GM21367 (cell line): ENCODE measurements around the gene EPHB1.

ENCODE experiments used
- ATAC-seq: cut with Tn5 transposase; IDR thresholded peaks from one replicate; pipeline ENCODE4 v1.9.1; 2021; ENCODE audit not compliant: unreplicated experiment

Gene EPHB1

DNA sequence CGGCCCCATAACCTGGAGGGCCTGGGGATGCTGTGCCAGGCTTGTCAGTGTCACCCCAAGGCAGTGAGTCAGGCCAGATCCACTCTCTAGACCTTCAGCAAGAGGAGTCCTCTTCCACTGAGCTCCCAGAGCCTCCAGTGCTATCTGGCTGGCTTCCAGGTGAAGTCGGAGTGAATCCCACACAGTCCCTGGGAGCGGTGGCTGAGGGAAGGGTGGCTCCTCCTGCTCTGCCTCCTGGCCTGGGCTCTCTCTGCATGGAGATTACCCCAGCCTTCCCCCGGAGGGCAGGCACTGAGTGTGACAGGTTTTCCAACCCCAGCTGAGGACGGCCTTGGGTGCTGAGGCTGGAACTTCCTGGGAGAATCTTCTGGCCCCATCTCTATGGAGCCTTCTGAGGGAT lies 82.7 kb downstream of the EPHB1 start:
- no peak for ATAC-seq

DNA sequence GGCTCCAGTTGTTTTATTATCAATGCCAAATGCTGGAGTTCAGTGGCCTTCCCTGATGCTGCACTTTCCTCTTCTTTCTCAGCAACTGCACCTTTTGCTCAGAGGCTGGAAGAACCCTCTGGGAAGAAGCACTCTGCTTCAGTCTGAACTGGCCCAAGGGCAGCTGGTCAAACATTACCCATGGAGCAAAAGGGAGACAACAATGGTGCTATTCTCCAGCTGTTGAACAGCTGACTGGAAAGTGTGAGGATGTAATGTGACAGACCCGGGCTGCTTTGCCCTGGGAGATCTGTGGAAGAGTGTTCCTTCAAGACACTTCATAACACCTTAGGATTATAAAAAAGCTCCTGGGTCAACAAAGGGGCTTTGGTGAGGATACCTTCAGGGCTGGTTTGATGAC lies 84.9 kb downstream of the EPHB1 start:
- no peak for ATAC-seq

DNA sequence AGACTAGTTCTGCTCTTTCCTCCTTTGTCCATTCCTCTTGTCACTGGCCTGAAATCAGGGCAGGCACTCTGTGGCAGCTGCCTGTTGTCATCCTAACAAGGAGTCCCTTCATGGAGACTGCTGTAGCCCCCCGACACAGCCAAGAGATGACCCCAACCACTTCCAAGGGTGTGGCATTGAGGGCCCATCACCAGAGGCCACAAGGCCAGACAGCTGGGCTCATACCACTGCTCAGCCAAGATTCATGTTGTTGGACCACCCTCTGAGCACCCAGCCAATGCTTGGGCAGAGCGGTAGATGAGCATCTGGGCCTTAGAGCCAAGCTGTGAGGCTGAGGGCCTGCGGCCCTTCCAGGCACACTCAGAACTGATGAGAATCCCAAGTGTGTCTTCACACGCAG lies 85.4 kb downstream of the EPHB1 start:
- no peak for ATAC-seq

DNA sequence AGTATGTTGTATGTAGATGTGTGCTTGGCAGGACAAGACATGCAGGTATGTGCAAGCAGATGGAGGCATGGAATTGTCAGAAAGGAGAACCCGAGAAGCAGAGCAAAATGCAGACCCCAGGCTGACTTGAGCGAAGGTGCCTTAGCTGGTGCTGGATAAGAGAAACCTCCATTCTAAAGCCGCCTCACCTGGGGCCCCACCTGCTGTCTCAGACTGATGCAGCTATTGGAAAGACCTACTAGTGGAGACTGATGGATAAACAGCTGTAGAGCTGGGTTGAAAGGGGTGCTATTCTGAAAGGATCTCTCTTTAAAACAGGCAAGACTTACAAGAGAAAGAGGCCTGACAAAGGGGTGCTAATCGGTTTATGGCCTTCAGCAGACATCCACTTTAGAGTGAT lies 86.2 kb downstream of the EPHB1 start:
- no peak for ATAC-seq

DNA sequence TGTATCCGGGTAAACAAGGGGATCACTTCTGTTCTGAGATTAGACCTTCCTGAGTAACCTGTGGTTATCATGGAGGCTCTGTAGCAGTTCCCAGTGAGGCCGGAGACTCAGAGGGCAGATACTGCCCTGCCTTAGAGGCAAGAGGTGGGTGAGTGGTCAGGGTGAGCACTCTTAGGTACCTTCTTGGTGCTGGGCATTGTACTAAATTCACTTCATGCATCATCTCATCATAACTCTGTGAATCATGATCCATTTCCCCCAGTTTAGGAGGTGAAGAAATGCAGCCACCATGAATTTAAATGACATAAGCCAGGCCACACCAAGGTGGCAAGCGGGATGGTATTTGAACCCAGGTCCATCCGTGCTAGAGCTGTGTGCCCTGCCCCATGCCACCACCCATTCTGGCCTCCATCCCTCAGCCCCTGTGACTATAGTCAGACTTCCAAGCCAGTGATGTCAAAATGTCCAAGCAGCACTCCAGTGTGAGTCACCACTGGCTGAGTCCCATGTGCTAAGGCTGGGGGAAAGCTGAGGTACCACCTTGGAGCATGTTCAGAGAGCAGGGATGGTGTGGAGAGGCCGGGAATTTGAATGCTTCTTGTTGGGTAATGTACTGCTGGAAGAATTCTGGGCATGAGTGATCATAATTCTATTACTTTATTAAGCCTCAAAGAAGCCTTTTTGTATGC lies 88.8 kb downstream of the EPHB1 start:
- no peak for ATAC-seq

DNA sequence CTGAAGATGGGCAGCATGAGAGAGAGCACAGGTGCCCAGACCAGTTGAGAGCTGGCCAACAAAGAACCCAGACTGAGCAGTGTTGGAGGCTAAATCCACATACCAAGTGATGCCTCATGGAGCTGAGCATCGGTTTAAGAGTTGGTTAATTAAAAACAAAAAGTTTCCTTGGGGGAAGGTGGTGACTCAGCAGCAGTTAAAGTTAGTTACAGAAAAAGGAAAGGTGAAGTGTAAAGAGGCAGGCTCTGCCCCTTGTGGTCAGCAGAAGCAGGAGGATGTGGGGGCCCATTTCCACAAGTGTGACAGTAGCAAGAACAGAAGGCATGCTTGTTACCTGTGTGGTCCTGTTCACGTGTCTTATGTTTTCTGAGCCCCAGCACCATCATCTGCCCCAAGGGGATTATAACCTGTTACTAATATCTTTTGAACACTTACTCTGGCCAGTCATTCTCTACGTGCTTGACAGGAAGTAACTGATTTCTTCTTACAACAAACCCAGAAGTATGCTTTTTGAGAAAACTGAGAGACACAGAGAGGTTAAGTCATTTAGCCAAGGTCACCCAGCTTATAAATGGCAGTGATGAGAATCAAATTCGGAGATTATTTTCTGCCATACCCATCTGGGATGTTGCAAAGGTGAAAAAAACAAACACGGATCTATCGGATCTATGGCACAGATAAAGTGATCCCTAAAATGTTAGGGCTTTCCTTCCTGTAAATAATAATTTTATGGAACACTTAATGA lies 91.0 kb downstream of the EPHB1 start:
- peak; percentile 95 for ATAC-seq

DNA sequence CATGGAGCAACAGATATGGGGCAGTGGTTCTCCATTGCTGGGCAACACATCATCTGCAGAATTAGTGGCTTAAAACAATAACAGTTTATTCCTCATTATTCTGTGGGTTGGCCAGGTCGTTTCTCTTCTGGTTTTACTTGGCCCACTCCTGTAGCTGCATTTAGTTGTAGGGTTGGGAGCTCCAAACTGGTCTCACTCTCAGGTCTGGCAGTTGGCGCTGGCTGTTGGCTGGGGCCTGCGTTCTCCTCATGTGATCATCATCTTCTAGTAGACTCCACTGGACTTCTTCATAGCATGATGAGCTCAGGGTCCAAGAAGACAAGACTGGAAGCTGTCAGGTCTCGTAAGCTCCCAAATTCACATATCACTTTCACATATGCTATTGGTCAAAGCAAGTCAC lies 91.9 kb downstream of the EPHB1 start:
- no peak for ATAC-seq

DNA sequence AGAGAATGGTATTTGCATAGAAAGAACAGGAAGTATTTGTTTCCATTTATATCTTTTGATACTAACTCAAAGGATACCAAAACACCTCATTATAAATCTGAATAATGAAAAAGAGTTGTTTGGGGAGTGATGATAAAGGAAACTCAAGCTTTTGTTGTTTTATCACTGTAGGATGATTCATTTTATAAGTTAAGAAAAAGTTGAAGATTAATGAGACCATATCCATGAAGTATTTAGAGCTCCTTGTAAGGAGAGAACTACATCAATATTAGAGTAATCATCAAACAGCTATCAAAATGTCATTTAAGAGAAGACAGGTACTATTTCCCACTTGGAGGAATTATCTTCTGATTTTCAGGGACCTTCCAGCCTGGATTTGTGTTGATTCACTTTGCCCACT lies 92.5 kb downstream of the EPHB1 start:
- ATAC-seq = no peak

DNA sequence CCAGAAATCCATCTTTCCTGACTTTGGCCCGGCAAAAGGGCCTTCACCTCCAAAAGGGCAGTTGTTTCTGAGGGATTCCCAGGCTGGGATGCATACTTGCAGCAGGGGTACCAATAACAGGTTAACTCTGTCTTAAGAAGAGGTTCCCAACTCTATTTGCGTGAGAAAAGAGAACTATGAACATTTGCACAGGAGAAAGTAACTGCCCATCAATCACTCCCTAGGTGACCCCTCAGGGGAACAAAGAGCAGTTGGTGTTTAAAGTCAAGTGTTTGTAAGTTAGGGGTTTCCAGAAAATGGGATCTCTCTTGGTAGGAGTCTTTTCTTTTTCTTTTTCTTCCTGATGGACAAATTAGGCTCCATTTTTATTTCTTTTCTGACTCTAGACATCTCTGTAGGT lies 97.3 kb downstream of the EPHB1 start:
- ATAC-seq = no peak

DNA sequence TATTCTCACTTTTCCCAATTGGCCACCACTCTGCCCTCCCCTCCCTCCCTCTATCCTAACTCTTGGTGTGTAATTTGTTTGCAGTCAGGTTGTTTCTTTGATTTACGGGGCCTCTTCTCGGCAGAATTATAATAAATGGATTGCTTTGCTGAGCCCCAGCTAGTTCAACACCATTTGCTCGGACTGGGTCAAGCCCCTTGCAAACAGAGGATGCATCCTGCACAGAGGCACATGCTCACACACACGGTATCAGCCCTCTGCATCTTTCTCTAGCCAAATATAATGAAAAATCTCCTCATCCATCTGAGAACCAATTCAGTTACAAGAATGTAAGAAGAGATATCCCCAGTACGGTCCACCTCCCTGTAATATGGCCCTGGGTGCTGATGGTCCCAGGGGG lies 97.7 kb downstream of the EPHB1 start:
- no peak for ATAC-seq

DNA sequence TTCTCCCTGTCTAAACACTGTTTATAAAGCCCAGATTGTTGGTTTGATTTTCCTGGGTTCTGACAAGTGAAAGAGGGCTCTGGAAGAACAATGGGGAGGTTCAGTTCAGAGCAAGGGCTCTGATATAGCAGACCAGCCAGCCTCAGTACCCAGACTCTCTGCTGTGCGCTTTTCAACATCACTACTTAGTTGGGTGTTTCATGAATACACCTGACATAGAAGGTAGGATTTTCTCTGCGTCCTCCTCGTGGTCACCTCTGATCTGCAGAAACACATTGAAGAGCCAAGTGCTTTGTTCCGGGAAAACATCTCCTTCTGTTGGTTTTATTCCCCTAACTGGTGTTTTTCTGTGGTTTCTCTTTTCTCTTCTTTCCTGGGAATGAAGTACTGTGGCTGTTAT lies 99.5 kb downstream of the EPHB1 start:
- no peak for ATAC-seq

DNA sequence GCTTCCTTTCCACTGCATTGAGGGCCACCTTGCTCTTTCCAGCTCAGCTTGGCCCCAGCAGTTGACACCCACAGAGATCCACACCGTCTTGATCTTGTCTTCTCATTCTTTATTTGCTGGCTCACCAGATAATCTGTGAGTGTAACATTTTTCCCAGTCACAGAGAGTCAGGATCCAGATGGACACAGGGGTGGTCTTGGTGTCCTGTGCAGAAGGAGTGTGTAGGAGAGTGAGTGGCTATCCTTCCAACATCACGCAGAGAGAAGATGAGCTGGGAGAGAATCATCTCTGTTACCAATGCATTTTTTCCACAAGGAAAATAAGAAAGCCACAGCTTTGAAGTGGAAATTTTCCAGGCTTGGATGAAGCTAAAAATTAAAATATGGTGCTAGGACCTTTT lies 100.1 kb downstream of the EPHB1 start:
- ATAC-seq = no peak

DNA sequence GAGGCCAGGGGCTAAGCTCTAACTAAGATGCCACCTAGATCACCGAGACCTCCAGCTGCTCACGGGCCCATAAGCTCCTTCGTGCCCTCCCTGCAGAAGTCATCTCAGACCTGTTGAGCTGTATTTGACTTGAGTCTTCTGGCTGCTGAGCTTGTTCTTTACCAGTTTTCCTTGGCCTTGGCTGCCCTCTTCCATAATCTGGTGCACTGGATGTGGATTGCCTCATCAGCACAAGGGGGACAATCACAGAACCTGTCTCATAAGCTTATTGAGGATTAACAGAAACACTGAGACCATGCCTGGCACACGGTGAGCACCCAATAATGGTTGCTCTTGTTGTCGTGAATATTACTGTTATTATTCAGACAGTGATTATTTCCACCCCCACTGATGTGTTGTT lies 101.1 kb downstream of the EPHB1 start:
- no peak for ATAC-seq

DNA sequence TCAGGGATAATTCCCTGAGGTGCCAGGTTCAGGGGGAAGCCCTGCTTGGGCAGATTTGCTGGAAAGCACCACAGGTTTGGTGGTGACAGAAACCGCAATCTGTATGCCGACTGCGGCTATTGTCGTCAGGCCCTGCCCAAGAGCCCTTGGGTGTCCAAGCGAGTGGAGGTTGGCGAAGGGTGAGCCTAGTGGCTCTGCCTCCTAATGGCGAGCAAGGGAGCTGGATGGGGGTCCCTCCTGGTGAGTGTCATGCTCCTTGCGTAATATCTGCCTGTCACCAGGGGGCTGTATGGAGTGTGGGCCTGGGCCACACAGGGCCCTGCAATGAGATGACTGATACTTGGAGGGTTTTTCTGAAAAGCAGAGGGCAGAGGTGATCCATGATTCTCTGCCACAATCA lies 101.6 kb downstream of the EPHB1 start:
- ATAC-seq = no peak

DNA sequence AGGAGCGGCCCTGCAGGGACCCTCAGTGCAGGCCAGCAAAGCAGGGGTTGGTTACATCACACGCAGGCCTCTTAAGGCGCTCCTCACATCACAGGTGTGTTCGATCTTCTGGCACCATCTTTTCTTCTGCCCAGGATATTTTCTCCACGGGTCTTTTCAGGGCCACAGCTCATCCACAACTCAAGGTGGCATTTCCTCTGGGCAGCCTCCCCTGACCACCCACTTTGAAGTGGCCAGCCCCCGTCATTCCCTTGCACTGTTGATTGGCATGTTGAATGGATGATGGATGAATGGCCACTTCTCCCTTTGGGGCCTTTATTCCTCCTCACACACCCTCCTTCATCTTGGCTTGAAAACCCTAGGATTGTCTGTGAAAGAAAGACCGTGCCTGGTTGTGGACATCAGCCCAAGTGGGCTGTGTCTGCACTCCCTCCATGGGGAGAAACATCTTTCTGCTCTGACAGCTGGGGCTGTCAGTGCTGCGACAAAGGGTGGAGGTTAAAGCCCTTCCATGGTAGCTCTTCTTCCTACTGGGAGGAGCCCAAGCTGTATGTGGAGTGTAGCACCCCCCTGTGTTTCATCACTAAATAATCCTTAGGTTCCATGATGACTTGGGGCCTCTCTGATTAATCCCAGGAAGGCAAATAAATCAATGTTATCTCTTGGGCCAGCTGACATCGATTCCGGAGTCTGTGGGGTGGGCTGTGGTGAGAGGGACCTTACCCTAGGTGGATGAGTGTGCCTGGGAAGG lies 102.5 kb downstream of the EPHB1 start:
- ATAC-seq = no peak

DNA sequence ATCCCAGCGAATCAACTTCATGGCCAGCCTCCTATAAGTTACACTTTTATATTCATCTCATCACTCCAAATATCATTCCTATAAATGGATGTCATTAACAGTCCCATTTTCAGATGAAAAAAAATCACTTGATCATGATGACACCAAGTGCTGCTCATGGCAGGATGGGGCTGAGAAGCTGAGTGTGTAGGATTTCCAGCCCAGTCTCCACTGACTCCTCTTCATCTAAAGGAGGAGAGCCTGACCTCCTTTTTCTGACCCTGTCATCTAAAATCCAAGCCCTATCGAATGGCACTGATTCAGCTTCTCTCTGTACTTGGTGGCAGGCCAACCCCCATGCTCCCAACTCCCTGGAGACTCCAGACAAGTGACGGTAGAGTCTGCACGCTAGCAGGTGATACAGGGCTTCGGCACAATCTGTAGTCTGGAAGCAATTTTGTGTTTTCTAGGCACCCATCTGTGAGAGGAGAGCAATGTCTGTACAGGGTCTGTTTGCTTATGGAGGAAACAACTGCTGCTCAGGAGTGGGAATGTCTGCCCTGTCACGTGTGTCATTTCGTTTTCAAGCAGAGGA lies 103.2 kb downstream of the EPHB1 start:
- no peak for ATAC-seq

DNA sequence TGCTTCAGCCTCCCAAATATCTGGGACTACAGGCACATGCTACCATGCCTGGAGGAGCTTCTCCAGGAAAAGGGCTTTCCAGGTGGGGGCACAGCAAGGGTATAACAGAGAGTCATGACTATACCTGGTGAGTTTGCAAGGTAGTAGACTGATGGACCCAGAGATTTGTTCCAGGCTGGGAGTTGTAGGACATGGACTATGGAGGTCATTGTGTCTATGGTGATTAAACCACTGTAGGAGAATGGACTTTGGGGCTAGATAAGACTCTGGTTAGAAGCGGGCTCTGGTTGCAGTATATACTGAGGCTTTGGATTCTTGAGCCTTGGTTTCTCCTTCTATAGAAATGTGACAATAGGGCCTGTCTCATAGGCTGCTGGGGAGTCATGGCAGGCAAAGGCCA lies 104.7 kb downstream of the EPHB1 start:
- no peak for ATAC-seq

DNA sequence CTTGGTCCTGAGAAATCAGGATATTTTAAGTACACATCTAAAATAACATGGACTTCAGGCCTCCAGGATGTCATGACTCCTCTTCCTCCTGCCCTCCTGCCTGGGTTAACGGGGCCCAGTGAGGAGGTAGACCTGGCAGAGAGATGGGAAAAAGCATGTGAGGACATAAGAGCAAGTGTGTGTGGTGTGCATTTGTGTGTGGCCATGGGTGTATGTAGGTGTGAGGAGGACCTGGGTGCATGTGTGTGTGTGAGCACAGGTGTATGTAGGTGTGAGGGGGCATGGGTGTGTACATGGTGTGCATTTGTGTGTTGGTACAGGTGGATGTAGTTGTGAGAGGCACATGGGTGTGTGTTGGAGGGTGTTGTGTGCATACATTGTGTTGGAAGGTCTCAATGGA lies 105.4 kb downstream of the EPHB1 start:
- no peak for ATAC-seq

DNA sequence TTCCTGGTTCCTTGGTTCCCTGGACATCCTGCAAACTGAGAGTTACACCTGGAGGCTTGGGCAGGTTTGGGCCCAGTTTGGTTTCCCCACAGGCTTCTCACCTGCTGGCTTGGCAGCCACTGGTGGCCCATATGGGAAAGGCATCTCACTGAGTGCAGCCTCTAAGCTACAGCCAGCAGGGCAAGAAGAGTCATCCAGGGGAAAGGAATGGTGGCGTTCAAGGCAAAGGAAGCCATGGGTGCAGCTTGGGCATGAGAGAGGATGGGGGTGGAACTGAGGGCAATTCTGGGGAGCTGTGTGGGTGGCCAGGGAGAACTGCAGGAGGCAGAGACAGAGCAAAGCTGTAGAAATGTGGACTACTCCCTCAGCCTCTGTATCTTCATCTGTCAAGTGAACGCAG lies 106.4 kb downstream of the EPHB1 start:
- no peak for ATAC-seq

DNA sequence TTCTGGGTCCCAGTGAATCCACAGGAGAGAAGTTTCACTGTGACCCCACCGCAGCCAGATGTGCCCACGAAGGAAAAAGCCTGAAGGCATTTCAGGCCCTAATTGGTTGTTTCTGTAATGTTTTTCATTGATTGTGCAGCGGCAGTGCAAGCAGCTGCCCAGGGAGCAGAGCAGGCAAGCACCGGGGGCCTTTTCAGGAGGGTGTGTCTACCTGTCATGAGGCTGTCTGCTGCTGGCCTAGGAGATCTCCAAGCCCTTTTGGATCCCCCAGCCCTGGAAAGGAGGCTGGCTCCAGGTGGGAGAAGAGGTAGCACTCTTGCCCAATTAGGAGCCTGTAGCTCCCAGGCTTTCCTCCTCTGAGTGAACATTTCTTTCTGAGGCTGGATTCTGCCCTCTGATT lies 108.8 kb downstream of the EPHB1 start:
- ATAC-seq = peak; percentile 6

DNA sequence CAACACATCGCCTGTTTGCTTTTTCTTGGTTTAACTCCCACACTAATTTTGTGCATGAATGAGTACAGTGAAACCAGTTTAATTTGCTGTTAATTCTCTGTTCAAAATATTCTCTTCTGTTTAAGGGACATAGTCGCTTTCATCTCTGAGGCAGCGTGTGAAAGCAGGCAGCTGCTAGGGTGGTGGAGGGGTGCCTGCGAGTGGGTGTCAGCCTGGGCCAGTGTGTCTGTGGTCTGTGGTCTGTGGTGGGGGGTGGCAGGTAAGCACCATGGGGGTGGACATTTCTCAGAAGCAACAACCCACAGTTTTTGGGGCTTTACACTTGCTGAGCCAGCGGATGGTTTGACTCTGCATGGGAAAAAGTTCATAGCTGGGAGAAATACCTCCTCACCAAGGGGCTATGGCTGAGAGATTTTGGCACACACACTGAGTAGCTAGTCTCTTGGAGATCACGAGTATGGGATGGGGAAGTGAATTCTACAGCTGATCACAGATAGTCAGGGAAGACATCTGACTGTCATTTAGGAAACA lies 109.2 kb downstream of the EPHB1 start:
- ATAC-seq = peak; percentile 80
